Cardiac muscle cell (in vitro differentiated cells and primary cell): ENCODE measurements around the gene WDR1. TPM values are rescaled to one million over a fixed set of nuclear protein-coding genes. Genes with fewer than 3 reads are reported as not detected.

Source experiments
- DNase-seq, 2 donors: peaks; one replicate each; pipeline versions ENCODE4 v3.0.0 to v3.0.0-alpha.2; 2010 to 2017; ENCODE audit warnings: low read depth in 1 of 2, low spot score in 1 of 2
- H3K27ac ChIP-seq: fragments of 200-600 bp; sonication (generic); 2 replicates; pipeline ENCODE4 v1.5.1; 2016
- H3K27me3 ChIP-seq: fragments of 200-600 bp; sonication (generic); 2 replicates; pipeline ENCODE4 v1.6.0; 2016; ENCODE audit warnings: control low read depth
- H3K36me3 ChIP-seq: fragments of 200-600 bp; sonication (generic); 2 replicates; pipeline ENCODE4 v1.5.1; 2016; ENCODE audit warnings: control low read depth
- H3K4me1 ChIP-seq: fragments of 200-600 bp; sonication (generic); 2 replicates; pipeline ENCODE4 v1.8.1; 2017; ENCODE audit warnings: low read depth, mild to moderate bottlenecking, mixed run types
- H3K4me3 ChIP-seq: fragments of 200-600 bp; sonication (generic); 2 replicates; pipeline ENCODE4 v1.5.1; 2016; ENCODE audit warnings: mild to moderate bottlenecking
- H3K9me3 ChIP-seq: fragments of 200-600 bp; sonication (generic); 2 replicates; pipeline ENCODE4 v1.5.1; 2017; ENCODE audit warnings: low read depth, mild to moderate bottlenecking, control low read depth
- polyA plus RNA-seq: library from polyadenylated mRNA; unstranded; fragments of >200 nt; fragmentation: Nextera tagmentation; extraction: Ambion mirVana; gene quantifications from 2 replicates; pipeline ENCODE4 v1.2.1, GENCODE V29; 2016
- total RNA-seq: library from RNA; depleted of rRNA; stranded (reverse); fragments of >200 nt; gene quantifications from 2 replicates; pipeline ENCODE4 v1.2.3, GENCODE V29; 2016
- TF ChIP-seq, protein P1 (sequence below): IDR thresholded peaks from 2 replicates; pipeline ENCODE4 v1.5.1; 2012; ENCODE audit warnings: low read depth, mild to moderate bottlenecking, low read length

WDR1 gene
- total and polyA plus RNA-seq, 2 experiments from 2014 or later = 198 to 347 TPM

DNA sequence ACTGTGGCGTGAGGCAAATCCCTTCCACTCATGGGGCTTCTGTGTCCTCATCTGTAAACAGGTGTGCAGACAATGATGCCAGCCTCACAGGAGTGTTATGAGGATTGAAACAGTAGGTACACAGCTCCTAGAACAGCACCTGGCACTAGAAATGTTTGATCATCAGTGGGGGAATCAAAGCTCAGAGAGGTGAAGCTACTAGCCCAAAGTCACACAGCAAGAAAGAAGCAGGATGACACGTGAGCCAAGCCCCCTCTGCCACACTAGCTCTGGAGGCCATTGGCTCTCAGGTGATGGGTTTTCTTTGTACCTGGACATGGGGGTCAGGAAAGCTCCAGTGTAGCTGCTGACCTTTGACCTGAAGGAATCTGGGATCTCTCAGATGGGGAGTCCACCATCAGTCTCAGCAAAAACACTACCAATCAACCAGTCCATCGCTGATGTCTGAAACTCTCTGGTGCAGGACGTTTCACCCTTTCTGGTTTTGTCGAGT lies 81.9 kb downstream of the WDR1 start:
- Histone ChIP-seq H3K4me3 (no peak overlapping the region), H3K9me3 (no peaks in the 10 kb centered on the region), H3K27me3 (no peaks in the 10 kb centered on the region), H3K27ac (no peak overlapping the region), H3K4me1 (peaks cover 18% of the 10 kb centered on the region), H3K36me3 (no peaks in the 10 kb centered on the region)
- TF ChIP-seq, protein P1, sequence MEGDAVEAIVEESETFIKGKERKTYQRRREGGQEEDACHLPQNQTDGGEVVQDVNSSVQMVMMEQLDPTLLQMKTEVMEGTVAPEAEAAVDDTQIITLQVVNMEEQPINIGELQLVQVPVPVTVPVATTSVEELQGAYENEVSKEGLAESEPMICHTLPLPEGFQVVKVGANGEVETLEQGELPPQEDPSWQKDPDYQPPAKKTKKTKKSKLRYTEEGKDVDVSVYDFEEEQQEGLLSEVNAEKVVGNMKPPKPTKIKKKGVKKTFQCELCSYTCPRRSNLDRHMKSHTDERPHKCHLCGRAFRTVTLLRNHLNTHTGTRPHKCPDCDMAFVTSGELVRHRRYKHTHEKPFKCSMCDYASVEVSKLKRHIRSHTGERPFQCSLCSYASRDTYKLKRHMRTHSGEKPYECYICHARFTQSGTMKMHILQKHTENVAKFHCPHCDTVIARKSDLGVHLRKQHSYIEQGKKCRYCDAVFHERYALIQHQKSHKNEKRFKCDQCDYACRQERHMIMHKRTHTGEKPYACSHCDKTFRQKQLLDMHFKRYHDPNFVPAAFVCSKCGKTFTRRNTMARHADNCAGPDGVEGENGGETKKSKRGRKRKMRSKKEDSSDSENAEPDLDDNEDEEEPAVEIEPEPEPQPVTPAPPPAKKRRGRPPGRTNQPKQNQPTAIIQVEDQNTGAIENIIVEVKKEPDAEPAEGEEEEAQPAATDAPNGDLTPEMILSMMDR = no peak
- DNase-seq = no peak

DNA sequence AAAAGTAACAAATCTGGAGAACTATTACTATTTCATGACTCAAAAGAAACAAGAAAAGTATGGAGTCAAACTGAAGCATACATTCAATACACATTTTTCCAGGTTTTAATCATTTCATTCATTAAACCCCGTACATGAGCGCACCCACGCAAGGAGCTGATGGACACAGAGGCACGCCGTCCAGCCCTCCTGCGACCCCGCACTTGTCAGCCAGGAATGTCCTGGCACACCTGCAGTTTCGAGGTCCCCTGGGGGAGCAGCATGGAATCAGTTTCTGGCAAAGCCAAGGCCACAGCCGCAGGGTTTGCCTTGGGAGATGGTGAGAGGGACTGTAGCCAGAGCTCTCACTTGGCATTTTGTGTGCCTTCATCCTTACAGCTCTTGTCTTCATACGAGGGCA lies 82.5 kb downstream of the WDR1 start:
- Histone ChIP-seq H3K27me3 (no peaks in the 10 kb centered on the region), H3K36me3 (no peaks in the 10 kb centered on the region), H3K4me1 (peaks cover 18% of the 10 kb centered on the region), H3K4me3 (no peak overlapping the region), H3K9me3 (no peaks in the 10 kb centered on the region), H3K27ac (no peak overlapping the region)
- no peak for DNase-seq
- TF ChIP-seq, protein P1 = no peak

DNA sequence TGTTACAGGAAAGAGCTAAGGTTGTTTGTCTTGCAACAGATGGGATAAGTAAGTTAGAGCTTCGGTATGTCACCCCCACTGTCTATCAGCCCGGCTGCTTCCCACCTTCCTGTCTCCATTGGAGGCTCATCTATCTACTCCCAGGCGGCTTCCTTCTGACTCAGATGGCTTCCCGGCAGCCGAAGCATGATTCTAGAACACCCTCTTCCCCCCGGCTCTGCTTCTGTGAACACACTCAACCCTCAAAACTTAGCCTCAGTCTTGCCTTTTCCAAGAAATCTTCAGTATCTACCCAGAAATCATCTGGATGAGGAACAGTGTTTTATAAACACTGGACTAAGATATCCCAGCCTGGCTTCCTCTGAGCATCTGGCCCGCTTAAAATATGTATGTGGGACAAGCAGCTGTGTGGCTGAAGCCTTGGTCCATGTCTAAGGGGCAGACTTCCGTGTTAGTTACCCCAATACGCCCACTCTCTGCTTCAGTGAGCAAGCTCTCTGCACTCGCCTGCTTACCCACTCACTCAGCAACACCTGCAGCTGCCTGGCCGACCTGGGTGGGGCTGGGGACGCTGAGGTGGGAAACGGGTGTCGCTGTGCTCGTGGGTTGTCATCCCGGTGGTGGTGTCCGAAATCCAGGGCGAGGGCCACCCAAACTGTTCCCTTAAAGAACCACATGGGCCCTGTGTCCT lies 83.3 kb downstream of the WDR1 start:
- H3K4me1 ChIP-seq = peaks cover 18% of the 10 kb centered on the region
- H3K36me3 ChIP-seq = no peaks in the 10 kb centered on the region
- TF ChIP-seq, protein P1 = no peak
- no peak overlapping the region for H3K27ac ChIP-seq
- H3K4me3 ChIP-seq = no peak overlapping the region
- no peaks in the 10 kb centered on the region for H3K9me3 ChIP-seq
- H3K27me3 ChIP-seq = no peaks in the 10 kb centered on the region
- peak in 1 of 2 donors; percentile 74 for DNase-seq

DNA sequence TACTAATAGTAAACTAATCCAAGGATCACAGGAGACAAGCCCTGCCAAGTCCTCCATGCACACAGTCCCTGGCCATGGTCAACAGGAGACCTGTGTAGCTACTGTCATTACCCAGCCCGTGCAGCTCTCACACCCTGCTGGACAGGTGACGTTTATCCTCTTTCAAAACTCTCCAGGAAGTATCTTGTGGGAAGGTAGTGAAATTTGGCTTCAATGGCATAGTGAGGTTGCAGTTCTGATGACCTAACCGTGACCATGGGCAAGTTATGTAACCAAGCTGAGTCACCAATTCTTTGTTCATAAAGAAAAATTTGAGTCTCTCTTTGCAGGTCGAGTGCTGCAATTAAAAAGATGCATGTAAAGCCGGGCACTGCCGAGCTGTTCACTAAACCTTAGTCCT lies 84.0 kb downstream of the WDR1 start:
- no peaks in the 10 kb centered on the region for H3K36me3 ChIP-seq
- no peak overlapping the region for H3K4me3 ChIP-seq
- no peaks in the 10 kb centered on the region for H3K9me3 ChIP-seq
- H3K27me3 ChIP-seq = no peaks in the 10 kb centered on the region
- TF ChIP-seq, protein P1 = no peak
- peak in 1 of 2 donors; percentile 77 for DNase-seq
- H3K4me1 ChIP-seq = peaks cover 18% of the 10 kb centered on the region
- no peak overlapping the region for H3K27ac ChIP-seq

DNA sequence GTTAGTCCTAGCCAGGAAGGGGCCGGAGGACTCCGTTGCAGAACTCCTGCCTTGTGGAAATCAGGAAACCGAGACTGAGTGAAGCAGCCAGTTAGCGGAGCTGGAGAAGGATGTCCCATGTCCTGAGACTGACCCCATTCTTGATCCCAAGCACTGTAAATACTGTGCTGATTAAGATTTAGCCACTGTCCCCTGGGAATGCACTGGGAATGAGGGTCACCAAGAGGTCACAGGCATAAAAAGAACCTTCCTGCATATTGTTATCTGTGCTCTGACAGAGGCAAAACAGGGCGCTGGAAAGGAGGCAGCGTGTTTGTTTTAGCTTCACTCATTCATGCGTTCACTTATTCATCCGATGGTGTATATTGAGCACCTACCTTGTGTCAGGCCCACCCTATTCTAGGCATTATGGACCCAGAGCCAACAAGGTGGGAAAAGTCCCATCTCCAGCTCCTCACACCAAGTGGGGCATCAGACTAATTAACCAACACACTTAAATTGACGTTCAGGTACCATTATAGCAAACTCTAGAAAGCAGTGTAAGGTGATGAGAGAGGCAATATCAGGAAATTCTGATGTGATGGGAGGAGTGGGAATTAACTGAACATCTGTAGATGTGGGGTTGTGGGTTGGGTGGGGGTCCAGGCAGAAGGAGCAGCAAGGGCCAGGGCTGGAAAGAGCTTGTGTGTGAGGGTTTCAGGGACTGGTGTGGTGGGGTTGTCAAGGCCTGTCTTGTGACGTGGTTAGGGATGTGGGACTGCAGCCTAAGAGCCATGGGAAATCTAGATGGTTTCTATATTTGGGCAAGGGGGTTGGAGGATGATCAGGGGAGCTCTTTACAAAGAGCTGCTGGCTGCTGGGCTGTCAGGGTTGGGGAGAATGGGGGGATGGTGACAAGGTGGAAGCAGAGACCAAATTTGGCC lies 84.7 kb downstream of the WDR1 start:
- peak; percentile 44 to 56 for DNase-seq
- Histone ChIP-seq H3K9me3 (no peaks in the 10 kb centered on the region), H3K4me1 (peaks cover 18% of the 10 kb centered on the region), H3K4me3 (no peak overlapping the region), H3K36me3 (no peaks in the 10 kb centered on the region), H3K27me3 (no peaks in the 10 kb centered on the region), H3K27ac (peak overlapping the region; percentile 76)
- TF ChIP-seq, protein P1 = no peak
